ENCODE results near the gene NBPF8.
"Not testable (repeated sequence)": the region's sequence is repeated elsewhere in the genome, so short reads cannot be mapped to it uniquely, and the experiment has no call there.

NBPF8 gene

GRCh38 chr1:120414911-120415480 lies at the start of gene NBPF8:
Gene NBPF8 (plus strand): TSS chr1:120415035. CDS start chr1:120436523, 21,488 bp downstream.
- not testable (repeated sequence) for DNase-seq (ENCODE audit: low spot score)

- DNase-seq (ENCODE audit: low spot score), result not testable (repeated sequence)
Measured at GRCh38 chr1:120367709-120368108, 47.1 kb upstream of the NBPF8 start.

- DNase-seq (ENCODE audit: low spot score), result not testable (repeated sequence)
Measured at GRCh38 chr1:120386651-120387050, 28.2 kb upstream of the NBPF8 start.

- DNase-seq (ENCODE audit: low spot score), result not testable (repeated sequence)
Measured at GRCh38 chr1:120388597-120389126, 26.2 kb upstream of the NBPF8 start.

GRCh38 chr1:120391365-120391764 lies 23.5 kb upstream of the NBPF8 start:
- not testable (repeated sequence) for DNase-seq (ENCODE audit: low spot score)

- not testable (repeated sequence) for DNase-seq (ENCODE audit: low spot score)
Measured at GRCh38 chr1:120393316-120394232, 21.3 kb upstream of the NBPF8 start.

- DNase-seq (ENCODE audit: low spot score), result not testable (repeated sequence)
Measured at GRCh38 chr1:120405348-120405747, 9.5 kb upstream of the NBPF8 start.

GRCh38 chr1:120414451-120414850 lies 384 bp upstream of the NBPF8 start:
- DNase-seq (ENCODE audit: low spot score), result not testable (repeated sequence)

- DNase-seq (ENCODE audit: low spot score), result peak; percentile 1
Measured at GRCh38 chr1:120415492-120415961, 692 bp downstream of the NBPF8 start.

- not testable (repeated sequence) for DNase-seq (ENCODE audit: low spot score)
Measured at GRCh38 chr1:120425063-120425462, 10.2 kb downstream of the NBPF8 start.

- DNase-seq (ENCODE audit: low spot score), result not testable (repeated sequence)
Measured at GRCh38 chr1:120431626-120432025, 16.8 kb downstream of the NBPF8 start.

GRCh38 chr1:120433831-120434230 lies 19.0 kb downstream of the NBPF8 start:
- DNase-seq (ENCODE audit: low spot score), result not testable (repeated sequence)

GRCh38 chr1:120449124-120449523 lies 34.3 kb downstream of the NBPF8 start:
- DNase-seq (ENCODE audit: low spot score), result not testable (repeated sequence)
